CD4-positive, alpha-beta memory T cell (primary cell): Measurements from ENCODE around the gene WDR5B. TPM values are rescaled to one million over a fixed set of nuclear protein-coding genes. Genes with fewer than 3 reads are reported as not detected.

Experiments
- CTCF ChIA-PET: fragments of 350-600 bp; sonication (Branson Sonifier 250); formaldehyde crosslinking; loops from one replicate; lab custom pipeline; 2021; ENCODE audit warnings: inconsistent platforms; ENCODE audit not compliant: partially characterized antibody; lab: Charles Lee
- POLR2A ChIA-PET: fragments of 350-600 bp; sonication (Branson Sonifier 250); formaldehyde crosslinking; loops from one replicate; lab custom pipeline; 2021; ENCODE audit not compliant: partially characterized antibody; lab: Charles Lee
- DNase-seq, 5 donors: peaks; one replicate each; pipeline versions ENCODE4 v3.0.0 to v3.0.0-alpha.2; 2020 to 2022; ENCODE audit warnings: mixed read lengths in 1 of 5
- H3K27ac ChIP-seq: one replicate; pipeline ENCODE4 v1.7.0; 2013; ENCODE audit warnings: low read depth, low read length
- H3K27me3 ChIP-seq: 2 replicates; pipeline ENCODE4 v1.7.0; 2013; ENCODE audit warnings: mild to moderate bottlenecking, low read length, moderate library complexity; ENCODE audit not compliant: insufficient read depth
- H3K36me3 ChIP-seq: 2 replicates; pipeline ENCODE4 v1.7.0; 2013; ENCODE audit warnings: mild to moderate bottlenecking, low read length, moderate library complexity; ENCODE audit not compliant: insufficient read depth
- H3K4me1 ChIP-seq: 2 replicates; pipeline ENCODE4 v1.7.0; 2013; ENCODE audit warnings: mild to moderate bottlenecking, low read length, moderate library complexity; ENCODE audit not compliant: insufficient read depth
- H3K4me3 ChIP-seq, 2 donors: one replicate each; pipeline ENCODE4 v1.7.0; 2013; ENCODE audit warnings: low read length in 2 of 2, mild to moderate bottlenecking in 1 of 2
- H3K9me3 ChIP-seq, 2 donors: one replicate each; pipeline ENCODE4 v1.7.0; 2013; ENCODE audit warnings: low read length in 2 of 2, control low read depth in 1 of 2; ENCODE audit not compliant: control insufficient read depth in 1 of 2
- H3K27ac Mint-ChIP-seq, 7 donors: one replicate each; pipeline ENCODE4 v1.8.0; 2020 to 2021; ENCODE audit warnings: mixed read lengths in 7 of 7, mild to moderate bottlenecking in 6 of 7, inconsistent platforms in 3 of 7, moderate library complexity in 3 of 7
- H3K27me3 Mint-ChIP-seq, 2 donors: one replicate each; pipeline ENCODE4 v1.8.0; 2020 to 2021; ENCODE audit warnings: mixed read lengths in 2 of 2
- H3K36me3 Mint-ChIP-seq, 2 donors: one replicate each; pipeline ENCODE4 v1.8.0; 2020 to 2021; ENCODE audit warnings: mixed read lengths in 2 of 2, inconsistent platforms in 1 of 2, mild to moderate bottlenecking in 1 of 2
- H3K4me1 Mint-ChIP-seq, 4 donors: one replicate each; pipeline ENCODE4 v1.8.0; 2020 to 2021; ENCODE audit warnings: mixed read lengths in 4 of 4, mild to moderate bottlenecking in 1 of 4
- H3K4me3 Mint-ChIP-seq, 8 donors: one replicate each; pipeline ENCODE4 v1.8.0; 2020 to 2021; ENCODE audit warnings: mixed read lengths in 8 of 8, mild to moderate bottlenecking in 7 of 8, moderate library complexity in 6 of 8, inconsistent platforms in 3 of 8
- H3K9me3 Mint-ChIP-seq, 8 donors: one replicate each; pipeline ENCODE4 v1.8.0; 2020 to 2021; ENCODE audit warnings: mixed read lengths in 8 of 8, mild to moderate bottlenecking in 5 of 8, inconsistent platforms in 3 of 8, moderate library complexity in 1 of 8
- intact Hi-C: fragments of 100-400 bp; cut with micrococcal nuclease; formaldehyde crosslinking; loops from one replicate; pipeline ENCODE4 v1.15.1; 2023
- polyA plus RNA-seq, 2 donors: library from polyadenylated mRNA; unstranded; fragments of 300-500 nt; fragmentation: Illumina TruSeq; gene quantifications; one replicate each; pipeline ENCODE4 v1.2.3, GENCODE V29; 2021
- total RNA-seq, 2 experiments: library from RNA; stranded (reverse); gene quantifications; one replicate each; pipeline ENCODE4 v1.2.3, GENCODE V29; 2021

WDR5B gene
- total and polyA plus RNA-seq, 4 experiments from 2014 or later, result 1.0 to 19.4 (median 10.7) TPM

DNA sequence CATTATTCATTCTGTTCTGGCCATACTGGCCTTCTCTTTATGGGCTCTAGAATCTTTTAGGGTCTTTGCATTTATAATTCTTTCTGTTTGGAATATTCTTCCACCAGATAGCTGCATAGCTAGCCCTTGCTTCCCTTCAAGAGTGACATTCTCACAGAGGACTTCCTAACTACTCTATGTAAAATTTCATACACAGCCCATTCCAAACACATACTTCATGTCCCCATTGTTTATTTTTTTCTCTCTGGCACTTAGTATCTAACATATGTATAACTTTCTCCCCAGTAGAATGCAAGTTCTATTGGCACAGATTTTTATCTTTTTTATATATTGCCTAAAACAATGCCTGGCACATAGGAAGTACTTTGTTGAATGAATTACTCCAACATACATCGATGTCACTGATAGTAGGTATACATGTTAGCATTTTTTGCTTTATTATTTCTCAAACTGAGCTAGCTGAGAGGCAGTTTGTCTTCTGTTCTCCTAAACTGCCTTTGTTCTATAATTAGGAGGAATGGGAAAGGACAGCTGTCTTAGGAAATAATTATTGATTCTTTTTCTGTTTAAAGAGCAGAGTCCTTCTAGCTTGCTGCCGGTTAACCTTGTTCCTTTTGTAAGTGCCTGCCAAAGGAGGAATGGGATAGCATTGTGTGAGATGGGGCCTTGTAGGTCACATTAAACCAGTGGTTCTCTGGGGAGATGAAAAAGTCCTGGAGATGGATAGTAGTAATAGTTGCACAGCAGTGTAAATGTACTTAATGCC, 24.0 kb downstream of the WDR5B start:
- ChIA-PET CTCF (interaction anchor here (1.3 to 3.3 kb wide), 4 partner anchors 9 to 287 kb away, joined by 3 to 28 read pairs (median 6); partner anchors contain the start of genes MIX23 and PARP14), POLR2A (interaction anchor here (1.9 kb wide), 1 partner anchor 24 kb away, joined by 13 read pairs; the partner anchor contains the start of gene WDR5B)
- peak overlapping the region in 2 of 7 donors; percentile 0 to 39 for H3K27ac Mint-ChIP-seq
- Histone ChIP-seq H3K36me3 (no peaks in the 10 kb centered on the region), H3K4me3 (no peak overlapping the region), H3K9me3 (no peaks in the 10 kb centered on the region), H3K4me1 (no peaks in the 10 kb centered on the region), H3K27ac (no peak overlapping the region), H3K27me3 (no peaks in the 10 kb centered on the region)
- H3K4me1 Mint-ChIP-seq, result peaks cover 10 to 16% (median 11%) of the 10 kb centered on the region in 4 donors
- H3K27me3 Mint-ChIP-seq, result no peaks in the 10 kb centered on the region
- DNase-seq, result no peak
- peaks cover 0 to 11% of the 10 kb centered on the region in 2 donors for H3K36me3 Mint-ChIP-seq
- intact Hi-C loops, result loop anchor here (2.0 kb wide), 1 partner anchor 25 kb away; the partner anchor contains the start of gene WDR5B
- H3K4me3 Mint-ChIP-seq, result no peak overlapping the region
- no peaks in the 10 kb centered on the region for H3K9me3 Mint-ChIP-seq

GRCh38 chr3:122390665-122391064, 25.2 kb downstream of the WDR5B start:
- Histone ChIP-seq H3K4me3 (no peak overlapping the region), H3K4me1 (peaks cover 7% of the 10 kb centered on the region), H3K36me3 (no peaks in the 10 kb centered on the region), H3K27ac (no peak overlapping the region), H3K9me3 (no peaks in the 10 kb centered on the region), H3K27me3 (no peaks in the 10 kb centered on the region)
- Mint-ChIP-seq H3K36me3 (peaks cover 0 to 11% of the 10 kb centered on the region in 2 donors), H3K27me3 (no peaks in the 10 kb centered on the region), H3K4me1 (peaks cover 14 to 21% (median 16%) of the 10 kb centered on the region in 4 donors), H3K4me3 (no peak overlapping the region), H3K9me3 (no peaks in the 10 kb centered on the region), H3K27ac (no peak overlapping the region)
- ChIA-PET CTCF (interaction anchor here (0.9 to 1.3 kb wide), 2 partner anchors 8 to 638 kb away, joined by 3 read pairs; partner anchors contain the start of gene MIX23), POLR2A (interaction anchor here (1.2 kb wide), 1 partner anchor 25 kb away, joined by 4 read pairs; the partner anchor contains the start of gene WDR5B)
- no peak for DNase-seq
- intact Hi-C loops, result no loop called here

GRCh38 chr3:122389892-122390291, 26.0 kb downstream of the WDR5B start:
- ChIA-PET POLR2A (interaction anchor here (0.5 to 1.2 kb wide), 2 partner anchors 26 to 61 kb away, joined by 3 to 4 read pairs; partner anchors contain the start of gene WDR5B), CTCF (interaction anchor here (0.9 to 1.3 kb wide), 3 partner anchors 171 to 638 kb away, joined by 3 to 6 read pairs (median 4); partner anchors contain the start of gene PARP14)
- peaks cover 18 to 27% (median 20%) of the 10 kb centered on the region in 4 donors for H3K4me1 Mint-ChIP-seq
- H3K36me3 ChIP-seq, result no peaks in the 10 kb centered on the region
- no peak for DNase-seq
- no peak overlapping the region for H3K4me3 ChIP-seq
- no peaks in the 10 kb centered on the region for H3K9me3 Mint-ChIP-seq
- no peak overlapping the region for H3K27ac ChIP-seq
- no peak overlapping the region for H3K4me3 Mint-ChIP-seq
- intact Hi-C loops, result loop anchor here (10.0 kb wide), 1 partner anchor 555 kb away; the partner anchor contains the start of genes EAF2 and IQCB1
- no peaks in the 10 kb centered on the region for H3K27me3 Mint-ChIP-seq
- H3K27ac Mint-ChIP-seq, result no peak overlapping the region
- H3K9me3 ChIP-seq, result no peaks in the 10 kb centered on the region
- H3K27me3 ChIP-seq, result no peaks in the 10 kb centered on the region
- H3K4me1 ChIP-seq, result peaks cover 12% of the 10 kb centered on the region
- H3K36me3 Mint-ChIP-seq, result peaks cover 0 to 9% of the 10 kb centered on the region in 2 donors

DNA sequence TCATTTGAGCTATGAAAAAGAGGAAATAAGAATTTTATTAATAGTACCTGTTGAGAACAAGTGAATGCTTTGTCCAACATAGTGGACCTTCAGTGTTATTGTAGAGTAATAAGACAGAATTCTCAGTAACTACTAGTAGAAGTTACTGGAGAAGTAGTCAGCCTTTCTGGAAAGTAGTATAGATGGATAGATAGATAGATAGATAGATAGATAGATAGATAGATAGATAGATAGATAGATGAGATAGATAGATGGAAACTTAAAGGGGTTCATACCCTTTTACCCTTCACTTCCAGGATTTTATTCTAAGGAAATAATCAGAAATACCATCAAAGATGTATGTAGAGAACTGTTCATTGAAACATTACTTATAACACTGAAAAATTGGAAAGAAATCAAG, 26.7 kb downstream of the WDR5B start:
- Histone ChIP-seq H3K9me3 (no peaks in the 10 kb centered on the region), H3K4me1 (peaks cover 19% of the 10 kb centered on the region), H3K36me3 (no peaks in the 10 kb centered on the region), H3K4me3 (no peak overlapping the region), H3K27me3 (no peaks in the 10 kb centered on the region), H3K27ac (no peak overlapping the region)
- H3K4me1 Mint-ChIP-seq, result peaks cover 22 to 33% (median 26%) of the 10 kb centered on the region in 4 donors
- no peaks in the 10 kb centered on the region for H3K27me3 Mint-ChIP-seq
- peak overlapping the region in 1 of 7 donors; percentile 87 for H3K27ac Mint-ChIP-seq
- no peaks in the 10 kb centered on the region for H3K9me3 Mint-ChIP-seq
- peaks cover 0 to 15% of the 10 kb centered on the region in 2 donors for H3K36me3 Mint-ChIP-seq
- no peak overlapping the region for H3K4me3 Mint-ChIP-seq
- DNase-seq, result no peak
- intact Hi-C loops, result loop anchor here (10.0 kb wide), 1 partner anchor 554 kb away; the partner anchor contains the start of genes EAF2 and IQCB1
- ChIA-PET POLR2A (no interaction called here), CTCF (interaction anchor here (1.2 to 1.3 kb wide), 2 partner anchors 172 to 291 kb away, joined by 4 to 6 read pairs; partner anchors contain the start of gene PARP14)

DNA sequence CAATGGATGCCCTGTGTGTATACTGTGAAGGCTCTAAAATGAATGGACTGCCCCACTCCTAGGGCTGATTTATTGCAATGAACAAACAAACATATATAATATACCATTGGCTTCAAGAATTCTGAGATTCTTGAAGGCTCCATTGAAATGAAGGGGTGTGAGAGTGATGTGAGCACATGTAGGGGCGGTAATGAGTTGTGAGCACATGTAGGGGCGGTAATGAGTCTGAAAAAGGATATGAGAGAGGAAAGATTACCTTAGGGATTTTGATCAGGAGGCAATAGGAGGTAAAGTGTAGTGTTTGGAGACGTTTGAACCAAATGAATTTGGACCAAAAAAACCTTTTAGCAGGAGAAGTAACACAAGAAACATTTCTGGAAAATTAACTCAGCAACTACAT, 28.2 kb downstream of the WDR5B start:
- H3K36me3 Mint-ChIP-seq, result peaks cover 0 to 20% of the 10 kb centered on the region in 2 donors
- no peaks in the 10 kb centered on the region for H3K9me3 Mint-ChIP-seq
- H3K4me3 ChIP-seq, result no peak overlapping the region
- peaks cover 19 to 44% (median 30%) of the 10 kb centered on the region in 4 donors for H3K4me1 Mint-ChIP-seq
- intact Hi-C loops, result loop anchor here (10.0 kb wide), 1 partner anchor 553 kb away; the partner anchor contains the start of genes EAF2 and IQCB1
- no peaks in the 10 kb centered on the region for H3K9me3 ChIP-seq
- ChIA-PET CTCF (no interaction called here), POLR2A (no interaction called here)
- H3K27me3 Mint-ChIP-seq, result no peaks in the 10 kb centered on the region
- H3K36me3 ChIP-seq, result no peaks in the 10 kb centered on the region
- H3K27ac Mint-ChIP-seq, result no peak overlapping the region
- H3K27ac ChIP-seq, result no peak overlapping the region
- no peak overlapping the region for H3K4me3 Mint-ChIP-seq
- no peak for DNase-seq
- H3K27me3 ChIP-seq, result no peaks in the 10 kb centered on the region
- peaks cover 24% of the 10 kb centered on the region for H3K4me1 ChIP-seq

GRCh38 chr3:122383771-122384697, 31.8 kb downstream of the WDR5B start, which contains the start of gene FAM162A:
Gene FAM162A (plus strand): TSS chr3:122384182. CDS start chr3:122384266, 84 bp downstream.
- H3K9me3 Mint-ChIP-seq, result no peaks in the 10 kb centered on the region
- Histone ChIP-seq H3K4me1 (peaks cover 31% of the 10 kb centered on the region), H3K36me3 (no peaks in the 10 kb centered on the region), H3K27ac (peak within 1 kb of the TSS; percentile 76), H3K9me3 (no peaks in the 10 kb centered on the region), H3K27me3 (no peaks in the 10 kb centered on the region), H3K4me3 (peak within 1 kb of the TSS; percentile 72 to 84)
- H3K27me3 Mint-ChIP-seq, result no peaks in the 10 kb centered on the region
- ChIA-PET POLR2A (interaction anchor here (0.6 to 3.6 kb wide), 30 partner anchors 9 to 1641 kb away, joined by 3 to 108 read pairs (median 4); partner anchors contain the start of genes DTX3L, GOLGB1, GTF2E1 and HCLS1), CTCF (interaction anchor here (0.7 to 4.0 kb wide), 24 partner anchors 8 to 838 kb away, joined by 3 to 47 read pairs (median 4); partner anchors contain the start of genes HSPBAP1, KPNA1, POLQ and WDR5B)
- H3K4me1 Mint-ChIP-seq, result peaks cover 21 to 51% (median 36%) of the 10 kb centered on the region in 4 donors
- H3K27ac Mint-ChIP-seq, result peak within 1 kb of the TSS; percentile 93 to 98 (median 95)
- H3K36me3 Mint-ChIP-seq, result peaks cover 0 to 21% of the 10 kb centered on the region in 2 donors
- intact Hi-C loops, result loop anchor here (1.0 to 10.0 kb wide), 12 partner anchors 9 to 1201 kb away; partner anchors contain the start of genes EAF2, GOLGB1, HACD2 and HCLS1
- peak within 1 kb of the TSS; percentile 89 to 96 (median 94) for H3K4me3 Mint-ChIP-seq
- DNase-seq, result peak; percentile 92 to 93 (median 93)
